GM19324 (cell line): ENCODE measurements around the gene HOXA10.

Experiments
- ATAC-seq: cut with Tn5 transposase; IDR thresholded peaks from one replicate; pipeline ENCODE4 v1.9.1; 2021; ENCODE audit warnings: mild to moderate bottlenecking, moderate library complexity; ENCODE audit not compliant: unreplicated experiment, low FRiP score

The HOXA10 gene

GRCh38 chr7:27203964-27204594, 30.0 kb upstream of the HOXA10 start:
- ATAC-seq = no peak

- ATAC-seq = no peak
Observed at GRCh38 chr7:27203365-27203953, 29.3 kb upstream of the HOXA10 start.

GRCh38 chr7:27202862-27203134, 28.7 kb upstream of the HOXA10 start:
- ATAC-seq = no peak

GRCh38 chr7:27202018-27202861, 28.1 kb upstream of the HOXA10 start:
- no peak for ATAC-seq

GRCh38 chr7:27201580-27202017, 27.5 kb upstream of the HOXA10 start:
- no peak for ATAC-seq

- ATAC-seq = no peak
Observed at GRCh38 chr7:27200761-27201579, 26.9 kb upstream of the HOXA10 start.

- no peak for ATAC-seq
Observed at GRCh38 chr7:27199849-27200760, 26.0 kb upstream of the HOXA10 start, which contains the start of gene HOXA13. Gene HOXA13, minus strand, starts transcription at chr7:27200091. Its CDS starts 14 bp downstream, at chr7:27200077.

GRCh38 chr7:27198871-27199801, 25.0 kb upstream of the HOXA10 start:
- no peak for ATAC-seq

- ATAC-seq = no peak
Observed at GRCh38 chr7:27198138-27198841, 24.2 kb upstream of the HOXA10 start.

- no peak for ATAC-seq
Observed at GRCh38 chr7:27197137-27198042, 23.3 kb upstream of the HOXA10 start.

- no peak for ATAC-seq
Observed at GRCh38 chr7:27196287-27196767, 22.2 kb upstream of the HOXA10 start.

- no peak for ATAC-seq
Observed at GRCh38 chr7:27194686-27195379, 20.7 kb upstream of the HOXA10 start.

- ATAC-seq = no peak
Observed at GRCh38 chr7:27194002-27194352, 19.9 kb upstream of the HOXA10 start.

GRCh38 chr7:27193335-27194001, 19.3 kb upstream of the HOXA10 start:
- no peak for ATAC-seq

- no peak for ATAC-seq
Observed at GRCh38 chr7:27192546-27193334, 18.6 kb upstream of the HOXA10 start.
